Measurements from ENCODE around the gene KIF3B. TPM values are rescaled to one million over a fixed set of nuclear protein-coding genes. Genes with fewer than 3 reads are reported as not detected.

Gene KIF3B
- polyA plus RNA-seq (16.2 to 25.4 TPM (median 20.3 TPM) in 3 replicates), polyA minus RNA-seq (15.7 to 27.4 TPM (median 18.2 TPM) in 3 replicates)
- polyA plus RNA-seq (2011; ENCODE audit: low read depth) = 11.4 TPM
- polyA plus RNA-seq (2011; cell fraction: cytosol; rRNA removed) = 18.3 and 26.1 TPM in 2 replicates
- 19.6 and 20.6 TPM in 2 replicates for polyA plus RNA-seq (2011; cell fraction: nucleus; rRNA removed)
- 7.7 and 19.7 TPM in 2 replicates for polyA plus RNA-seq (2012; ENCODE audit: low replicate concordance)
- polyA minus RNA-seq (2011; cell fraction: cytosol; rRNA and poly(A)+ RNA removed) = 14.4 TPM
- 10.6 and 22.0 TPM in 2 replicates for polyA minus RNA-seq (2011; cell fraction: nucleus; rRNA and poly(A)+ RNA removed)

DNA sequence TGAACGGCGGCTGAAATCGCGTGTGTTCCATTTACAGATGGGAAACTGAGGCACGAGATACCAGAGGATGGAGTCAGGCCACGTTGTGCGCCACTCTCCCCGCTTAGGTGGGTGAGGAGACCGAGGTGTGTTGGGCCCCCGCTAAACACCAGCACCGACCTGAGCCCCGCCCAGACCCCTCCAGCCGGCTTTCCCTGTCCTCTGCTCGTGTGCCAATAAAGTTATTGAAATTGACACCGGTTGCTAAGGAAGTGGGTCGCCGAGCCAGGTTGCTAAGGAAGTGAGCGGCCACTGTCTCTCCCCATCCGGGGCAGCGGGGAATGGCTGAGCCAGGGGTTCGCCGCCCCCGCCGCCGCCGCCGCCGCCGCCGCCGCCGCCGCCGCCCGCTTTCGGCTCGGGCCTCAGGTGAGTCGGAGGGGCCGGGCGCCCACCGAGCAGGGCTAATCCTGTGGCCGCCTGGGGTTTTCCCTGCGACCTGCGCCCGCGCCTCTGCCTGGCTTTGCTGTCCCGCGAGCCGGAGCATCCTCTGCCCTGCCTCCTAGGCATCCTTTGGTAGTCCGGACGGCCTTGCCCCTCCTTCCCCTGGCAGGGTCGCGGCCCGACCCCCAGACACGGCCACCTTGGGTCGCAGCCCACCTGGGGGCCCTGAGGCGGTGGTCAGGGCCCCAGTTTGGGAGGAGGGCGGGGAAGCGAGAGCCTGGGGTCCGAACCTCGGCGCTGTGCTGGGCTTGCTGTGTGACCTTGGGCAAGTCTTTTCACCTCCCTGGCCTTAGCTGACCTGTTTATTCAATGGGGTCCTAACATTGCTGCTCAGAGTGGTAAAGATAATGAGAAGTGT, at the start of gene KIF3B:
TSS of gene KIF3B (plus strand) at position 291 of the 838 bp plus-strand sequence. CDS start 32,127 bp downstream, outside the sequence.
- Histone ChIP-seq H3K27ac (ENCODE audit: control insufficient read depth, insufficient read depth, low read length) (peak within 1 kb of the TSS; percentile 37), H3K9me3 (ENCODE audit: control insufficient read depth, low read depth, low read length) (no peaks in the 10 kb centered on the region), H3K4me1 (ENCODE audit: control insufficient read depth, extremely low read depth, insufficient read depth, low read length) (peaks cover 10% of the 10 kb centered on the region), H3K27me3 (ENCODE audit: control insufficient read depth, extremely low read depth, insufficient read depth, low read length) (no peaks in the 10 kb centered on the region), H3K4me3 (ENCODE audit: control insufficient read depth in 2 of 3, extremely low read depth in 1 of 3, insufficient read depth in 2 of 3, low read depth in 1 of 3, low read length in 3 of 3) (peak within 1 kb of the TSS; percentile 79 to 89 (median 86)), H4K20me1 (ENCODE audit: control insufficient read depth, extremely low read depth, insufficient read depth, low read length) (no peaks in the 10 kb centered on the region), H3K9me1 (ENCODE audit: control insufficient read depth, extremely low read depth, insufficient read depth, low read length) (no peaks in the 10 kb centered on the region), H2AFZ (ENCODE audit: control insufficient read depth, low read length) (peak within 1 kb of the TSS; percentile 99), H3K79me2 (ENCODE audit: control insufficient read depth, insufficient read depth, low read length) (peaks cover 14% of the 10 kb centered on the region), H3K36me3 (ENCODE audit: control insufficient read depth in 2 of 2, extremely low read depth in 1 of 2, insufficient read depth in 2 of 2, low read length in 2 of 2) (peaks cover 0 to 1% of the 10 kb centered on the region in 2 experiments), H3K9ac (ENCODE audit: control insufficient read depth, extremely low read depth, insufficient read depth, low read length) (peak within 1 kb of the TSS; percentile 80), H3K4me2 (ENCODE audit: control insufficient read depth, extremely low read depth, insufficient read depth, low read depth, low read length) (peak within 1 kb of the TSS; percentile 88)
- dilution Hi-C loops (cut with MboI; ENCODE audit: extremely low pct_ligation_motif_present, low sequenced_read_pairs) = no loop called here
- TF ChIP-seq CTCF (optimal IDR thresholded peaks at IDR 0.05 in 1 of 3, IDR thresholded peaks at IDR 0.05 in 1 of 3, conservative IDR thresholded peaks at IDR 0.05 in 1 of 3; ENCODE audit: extremely low read depth in 1 of 3, insufficient read depth in 2 of 3, low read length in 3 of 3) (no peak), EZH2 (IDR thresholded peaks at IDR 0.05; ENCODE audit: low read length) (no peak)
- FAIRE-seq = no peak
- DNase-seq (ENCODE audit: low read depth, low spot score) = no peak

DNA sequence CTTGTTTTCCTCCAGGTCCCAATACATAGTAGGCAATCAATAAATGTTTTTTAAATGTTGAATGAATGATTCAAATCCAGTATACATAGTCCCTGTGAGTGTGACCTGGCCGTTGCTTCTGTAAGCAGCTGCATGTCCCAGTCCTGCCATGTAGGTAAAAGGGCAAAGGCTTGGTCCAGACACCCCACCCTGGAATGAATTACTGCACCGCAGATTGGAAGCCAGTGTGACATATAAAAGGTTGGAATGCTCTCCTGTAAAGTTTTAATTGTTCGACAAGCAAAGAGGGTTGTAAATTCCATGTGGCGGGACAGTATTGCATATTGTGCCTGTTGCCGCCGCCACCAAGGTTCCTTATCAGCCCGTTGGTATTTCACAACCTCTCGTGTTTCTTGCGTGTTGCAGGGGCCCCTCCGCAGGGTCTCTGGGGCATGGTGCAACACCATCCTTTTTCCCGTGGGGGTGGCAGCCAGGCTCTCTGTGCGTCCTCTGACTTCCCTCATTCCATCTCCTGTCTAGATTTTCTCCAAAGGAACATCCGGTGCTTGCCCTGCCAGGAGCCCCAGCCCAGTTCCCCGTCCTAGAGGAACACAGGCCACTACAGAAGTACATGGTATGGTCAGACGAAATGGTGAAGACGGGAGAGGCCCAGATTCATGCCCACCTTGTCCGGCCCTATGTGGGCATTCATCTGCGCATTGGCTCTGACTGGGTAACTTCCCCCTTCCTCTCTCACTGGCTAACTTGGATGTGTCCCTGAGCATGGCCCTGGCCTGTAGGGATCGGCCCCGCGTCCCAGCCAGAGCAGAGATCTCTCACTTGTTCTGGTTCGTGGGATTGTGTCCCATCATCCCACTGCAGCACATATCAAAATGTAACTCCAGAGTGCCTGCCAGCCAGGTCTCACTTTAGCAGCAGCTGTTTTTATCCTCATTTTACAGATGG, 49.4 kb upstream of the KIF3B start:
- H3K36me3 ChIP-seq (ENCODE audit: control insufficient read depth in 2 of 2, extremely low read depth in 1 of 2, insufficient read depth in 2 of 2, low read length in 2 of 2) = peaks cover 33 to 41% of the 10 kb centered on the region in 2 experiments
- no peak for FAIRE-seq
- no peak overlapping the region for H3K4me3 ChIP-seq (ENCODE audit: control insufficient read depth in 2 of 3, extremely low read depth in 1 of 3, insufficient read depth in 2 of 3, low read depth in 1 of 3, low read length in 3 of 3)
- H3K9me1 ChIP-seq (ENCODE audit: control insufficient read depth, extremely low read depth, insufficient read depth, low read length) = no peaks in the 10 kb centered on the region
- no peak overlapping the region for H3K9ac ChIP-seq (ENCODE audit: control insufficient read depth, extremely low read depth, insufficient read depth, low read length)
- H3K4me2 ChIP-seq (ENCODE audit: control insufficient read depth, extremely low read depth, insufficient read depth, low read depth, low read length) = no peak overlapping the region
- DNase-seq (ENCODE audit: low read depth, low spot score) = no peak
- no peaks in the 10 kb centered on the region for H3K4me1 ChIP-seq (ENCODE audit: control insufficient read depth, extremely low read depth, insufficient read depth, low read length)
- H4K20me1 ChIP-seq (ENCODE audit: control insufficient read depth, extremely low read depth, insufficient read depth, low read length) = no peaks in the 10 kb centered on the region
- dilution Hi-C loops (cut with MboI; ENCODE audit: extremely low pct_ligation_motif_present, low sequenced_read_pairs) = no loop called here
- no peak overlapping the region for H2AFZ ChIP-seq (ENCODE audit: control insufficient read depth, low read length)
- no peaks in the 10 kb centered on the region for H3K9me3 ChIP-seq (ENCODE audit: control insufficient read depth, low read depth, low read length)
- TF ChIP-seq CTCF (optimal IDR thresholded peaks at IDR 0.05 in 1 of 3, IDR thresholded peaks at IDR 0.05 in 1 of 3, conservative IDR thresholded peaks at IDR 0.05 in 1 of 3; ENCODE audit: extremely low read depth in 1 of 3, insufficient read depth in 2 of 3, low read length in 3 of 3) (no peak), EZH2 (IDR thresholded peaks at IDR 0.05; ENCODE audit: low read length) (no peak)
- H3K27ac ChIP-seq (ENCODE audit: control insufficient read depth, insufficient read depth, low read length) = no peak overlapping the region
- H3K79me2 ChIP-seq (ENCODE audit: control insufficient read depth, insufficient read depth, low read length) = no peaks in the 10 kb centered on the region
- H3K27me3 ChIP-seq (ENCODE audit: control insufficient read depth, extremely low read depth, insufficient read depth, low read length) = no peaks in the 10 kb centered on the region

Data from keratinocyte (primary cell).